Measurements from ENCODE around the gene COQ10A. TPM values are rescaled to one million over a fixed set of nuclear protein-coding genes. Genes with fewer than 3 reads are reported as not detected.

COQ10A gene
- total and polyA plus RNA-seq, 2 of the 13 experiments (the other 11 are each of a cell fraction or from before 2014, with no cell fraction given), result 21.0 to 37.3 TPM

DNA sequence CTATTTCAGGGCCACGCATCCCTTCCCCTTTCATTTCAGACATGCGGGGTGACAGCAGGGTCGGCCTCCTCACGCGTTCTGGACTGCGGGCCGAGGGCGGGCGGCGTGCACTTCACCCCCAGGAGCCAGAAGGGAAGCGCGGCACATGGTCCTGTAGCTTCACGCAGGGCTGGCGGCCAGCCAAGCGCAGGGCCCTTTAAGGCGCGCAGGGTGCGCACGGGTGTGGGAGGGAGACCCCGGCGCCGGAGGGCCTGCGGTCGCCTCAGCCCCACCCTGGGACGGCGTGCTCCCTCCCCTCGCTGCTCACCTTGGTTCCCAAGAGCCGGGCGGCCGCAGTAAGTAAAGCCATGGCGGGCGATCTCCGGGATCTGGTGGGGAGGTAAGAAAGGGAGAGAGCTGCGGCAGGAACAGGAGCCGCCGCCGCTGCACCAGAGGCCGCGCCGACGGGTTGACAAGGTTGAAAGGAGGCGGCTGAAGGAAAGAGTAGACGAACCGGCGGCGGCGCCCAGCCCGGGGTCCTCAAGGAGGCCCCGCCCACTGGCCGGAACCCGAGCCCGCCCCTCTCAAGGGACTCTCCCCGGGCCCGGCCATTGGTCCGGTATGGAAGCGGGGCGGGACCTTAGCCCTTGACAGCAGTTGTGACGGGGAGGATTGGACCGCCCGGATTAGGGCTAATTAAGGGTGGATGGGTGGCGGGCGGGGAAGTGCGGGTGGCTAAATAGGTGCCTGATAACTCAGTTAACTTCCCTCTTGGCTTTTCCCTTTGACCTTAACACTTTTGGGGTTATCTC lies 33.3 kb downstream of the COQ10A start, which contains the start of gene CS (continued):
- TF ChIP-seq SNAI1 (CRISPR knock-in tag; IDR thresholded peaks at IDR 0.05; ENCODE audit: borderline replicate concordance) (0 out of 2 replicates have a peak, but pooled peaks have one; percentile 77), HIVEP1 (CRISPR knock-in tag; IDR thresholded peaks at IDR 0.05) (peak; percentile 91), PHF20 (CRISPR knock-in tag; IDR thresholded peaks at IDR 0.05) (peak; percentile 41; the same call in 1 of the 2 replicates), CC2D1A (CRISPR knock-in tag; IDR thresholded peaks at IDR 0.05) (no peak), IRF2 (CRISPR knock-in tag; IDR thresholded peaks at IDR 0.05) (no peak), ISX (CRISPR knock-in tag; conservative IDR thresholded peaks at IDR 0.05) (no peak), KAT2B (IDR thresholded peaks at IDR 0.05; ENCODE audit: borderline replicate concordance, low read depth, low read length) (no peak), MTA3 (CRISPR knock-in tag; IDR thresholded peaks at IDR 0.05) (no peak), MYC (CRISPR knock-in tag; IDR thresholded peaks at IDR 0.05; ENCODE audit: borderline replicate concordance) (peak; percentile 92), DPF2 (CRISPR knock-in tag; IDR thresholded peaks at IDR 0.05; ENCODE audit: borderline replicate concordance, low read depth) (no peak), SP2 (CRISPR knock-in tag; IDR thresholded peaks at IDR 0.05) (peak; percentile 90)
- TF ChIP-seq, protein P1, sequence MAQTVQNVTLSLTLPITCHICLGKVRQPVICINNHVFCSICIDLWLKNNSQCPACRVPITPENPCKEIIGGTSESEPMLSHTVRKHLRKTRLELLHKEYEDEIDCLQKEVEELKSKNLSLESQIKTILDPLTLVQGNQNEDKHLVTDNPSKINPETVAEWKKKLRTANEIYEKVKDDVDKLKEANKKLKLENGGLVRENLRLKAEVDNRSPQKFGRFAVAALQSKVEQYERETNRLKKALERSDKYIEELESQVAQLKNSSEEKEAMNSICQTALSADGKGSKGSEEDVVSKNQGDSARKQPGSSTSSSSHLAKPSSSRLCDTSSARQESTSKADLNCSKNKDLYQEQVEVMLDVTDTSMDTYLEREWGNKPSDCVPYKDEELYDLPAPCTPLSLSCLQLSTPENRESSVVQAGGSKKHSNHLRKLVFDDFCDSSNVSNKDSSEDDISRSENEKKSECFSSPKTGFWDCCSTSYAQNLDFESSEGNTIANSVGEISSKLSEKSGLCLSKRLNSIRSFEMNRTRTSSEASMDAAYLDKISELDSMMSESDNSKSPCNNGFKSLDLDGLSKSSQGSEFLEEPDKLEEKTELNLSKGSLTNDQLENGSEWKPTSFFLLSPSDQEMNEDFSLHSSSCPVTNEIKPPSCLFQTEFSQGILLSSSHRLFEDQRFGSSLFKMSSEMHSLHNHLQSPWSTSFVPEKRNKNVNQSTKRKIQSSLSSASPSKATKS (CRISPR knock-in tag; IDR thresholded peaks at IDR 0.05), result no peak
- TF ChIP-seq, protein P2, sequence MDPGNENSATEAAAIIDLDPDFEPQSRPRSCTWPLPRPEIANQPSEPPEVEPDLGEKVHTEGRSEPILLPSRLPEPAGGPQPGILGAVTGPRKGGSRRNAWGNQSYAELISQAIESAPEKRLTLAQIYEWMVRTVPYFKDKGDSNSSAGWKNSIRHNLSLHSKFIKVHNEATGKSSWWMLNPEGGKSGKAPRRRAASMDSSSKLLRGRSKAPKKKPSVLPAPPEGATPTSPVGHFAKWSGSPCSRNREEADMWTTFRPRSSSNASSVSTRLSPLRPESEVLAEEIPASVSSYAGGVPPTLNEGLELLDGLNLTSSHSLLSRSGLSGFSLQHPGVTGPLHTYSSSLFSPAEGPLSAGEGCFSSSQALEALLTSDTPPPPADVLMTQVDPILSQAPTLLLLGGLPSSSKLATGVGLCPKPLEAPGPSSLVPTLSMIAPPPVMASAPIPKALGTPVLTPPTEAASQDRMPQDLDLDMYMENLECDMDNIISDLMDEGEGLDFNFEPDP (CRISPR knock-in tag; conservative IDR thresholded peaks at IDR 0.05), result no peak
- TF ChIP-seq, protein P3, sequence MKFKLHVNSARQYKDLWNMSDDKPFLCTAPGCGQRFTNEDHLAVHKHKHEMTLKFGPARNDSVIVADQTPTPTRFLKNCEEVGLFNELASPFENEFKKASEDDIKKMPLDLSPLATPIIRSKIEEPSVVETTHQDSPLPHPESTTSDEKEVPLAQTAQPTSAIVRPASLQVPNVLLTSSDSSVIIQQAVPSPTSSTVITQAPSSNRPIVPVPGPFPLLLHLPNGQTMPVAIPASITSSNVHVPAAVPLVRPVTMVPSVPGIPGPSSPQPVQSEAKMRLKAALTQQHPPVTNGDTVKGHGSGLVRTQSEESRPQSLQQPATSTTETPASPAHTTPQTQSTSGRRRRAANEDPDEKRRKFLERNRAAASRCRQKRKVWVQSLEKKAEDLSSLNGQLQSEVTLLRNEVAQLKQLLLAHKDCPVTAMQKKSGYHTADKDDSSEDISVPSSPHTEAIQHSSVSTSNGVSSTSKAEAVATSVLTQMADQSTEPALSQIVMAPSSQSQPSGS (CRISPR knock-in tag; IDR thresholded peaks at IDR 0.05), result no peak
- TF ChIP-seq, protein P4, sequence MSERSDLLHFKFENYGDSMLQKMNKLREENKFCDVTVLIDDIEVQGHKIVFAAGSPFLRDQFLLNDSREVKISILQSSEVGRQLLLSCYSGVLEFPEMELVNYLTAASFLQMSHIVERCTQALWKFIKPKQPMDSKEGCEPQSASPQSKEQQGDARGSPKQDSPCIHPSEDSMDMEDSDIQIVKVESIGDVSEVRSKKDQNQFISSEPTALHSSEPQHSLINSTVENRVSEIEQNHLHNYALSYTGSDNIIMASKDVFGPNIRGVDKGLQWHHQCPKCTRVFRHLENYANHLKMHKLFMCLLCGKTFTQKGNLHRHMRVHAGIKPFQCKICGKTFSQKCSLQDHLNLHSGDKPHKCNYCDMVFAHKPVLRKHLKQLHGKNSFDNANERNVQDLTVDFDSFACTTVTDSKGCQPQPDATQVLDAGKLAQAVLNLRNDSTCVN (CRISPR knock-in tag; IDR thresholded peaks at IDR 0.05; ENCODE audit: borderline replicate concordance), result no peak
- TF ChIP-seq, protein P5, sequence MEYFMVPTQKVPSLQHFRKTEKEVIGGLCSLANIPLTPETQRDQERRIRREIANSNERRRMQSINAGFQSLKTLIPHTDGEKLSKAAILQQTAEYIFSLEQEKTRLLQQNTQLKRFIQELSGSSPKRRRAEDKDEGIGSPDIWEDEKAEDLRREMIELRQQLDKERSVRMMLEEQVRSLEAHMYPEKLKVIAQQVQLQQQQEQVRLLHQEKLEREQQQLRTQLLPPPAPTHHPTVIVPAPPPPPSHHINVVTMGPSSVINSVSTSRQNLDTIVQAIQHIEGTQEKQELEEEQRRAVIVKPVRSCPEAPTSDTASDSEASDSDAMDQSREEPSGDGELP (IDR thresholded peaks at IDR 0.05; ENCODE audit: borderline replicate concordance, low read depth), result no peak
- TF ChIP-seq, protein P6, sequence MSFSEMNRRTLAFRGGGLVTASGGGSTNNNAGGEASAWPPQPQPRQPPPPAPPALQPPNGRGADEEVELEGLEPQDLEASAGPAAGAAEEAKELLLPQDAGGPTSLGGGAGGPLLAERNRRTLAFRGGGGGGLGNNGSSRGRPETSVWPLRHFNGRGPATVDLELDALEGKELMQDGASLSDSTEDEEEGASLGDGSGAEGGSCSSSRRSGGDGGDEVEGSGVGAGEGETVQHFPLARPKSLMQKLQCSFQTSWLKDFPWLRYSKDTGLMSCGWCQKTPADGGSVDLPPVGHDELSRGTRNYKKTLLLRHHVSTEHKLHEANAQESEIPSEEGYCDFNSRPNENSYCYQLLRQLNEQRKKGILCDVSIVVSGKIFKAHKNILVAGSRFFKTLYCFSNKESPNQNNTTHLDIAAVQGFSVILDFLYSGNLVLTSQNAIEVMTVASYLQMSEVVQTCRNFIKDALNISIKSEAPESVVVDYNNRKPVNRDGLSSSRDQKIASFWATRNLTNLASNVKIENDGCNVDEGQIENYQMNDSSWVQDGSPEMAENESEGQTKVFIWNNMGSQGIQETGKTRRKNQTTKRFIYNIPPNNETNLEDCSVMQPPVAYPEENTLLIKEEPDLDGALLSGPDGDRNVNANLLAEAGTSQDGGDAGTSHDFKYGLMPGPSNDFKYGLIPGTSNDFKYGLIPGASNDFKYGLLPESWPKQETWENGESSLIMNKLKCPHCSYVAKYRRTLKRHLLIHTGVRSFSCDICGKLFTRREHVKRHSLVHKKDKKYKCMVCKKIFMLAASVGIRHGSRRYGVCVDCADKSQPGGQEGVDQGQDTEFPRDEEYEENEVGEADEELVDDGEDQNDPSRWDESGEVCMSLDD (CRISPR knock-in tag; IDR thresholded peaks at IDR 0.05; ENCODE audit: borderline replicate concordance), result no peak
- TF ChIP-seq, protein P7, sequence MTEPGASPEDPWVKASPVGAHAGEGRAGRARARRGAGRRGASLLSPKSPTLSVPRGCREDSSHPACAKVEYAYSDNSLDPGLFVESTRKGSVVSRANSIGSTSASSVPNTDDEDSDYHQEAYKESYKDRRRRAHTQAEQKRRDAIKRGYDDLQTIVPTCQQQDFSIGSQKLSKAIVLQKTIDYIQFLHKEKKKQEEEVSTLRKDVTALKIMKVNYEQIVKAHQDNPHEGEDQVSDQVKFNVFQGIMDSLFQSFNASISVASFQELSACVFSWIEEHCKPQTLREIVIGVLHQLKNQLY (CRISPR knock-in tag; IDR thresholded peaks at IDR 0.05), result no peak

Data from HepG2 (cell line).